Measurements from ENCODE around the gene EDC3. TPM values are rescaled to one million over a fixed set of nuclear protein-coding genes. Genes with fewer than 3 reads are reported as not detected.

Gene EDC3
- total and polyA plus RNA-seq, 2 of the 4 experiments (the other 2 are of a cell fraction) = 16.8 to 38.0 TPM

DNA sequence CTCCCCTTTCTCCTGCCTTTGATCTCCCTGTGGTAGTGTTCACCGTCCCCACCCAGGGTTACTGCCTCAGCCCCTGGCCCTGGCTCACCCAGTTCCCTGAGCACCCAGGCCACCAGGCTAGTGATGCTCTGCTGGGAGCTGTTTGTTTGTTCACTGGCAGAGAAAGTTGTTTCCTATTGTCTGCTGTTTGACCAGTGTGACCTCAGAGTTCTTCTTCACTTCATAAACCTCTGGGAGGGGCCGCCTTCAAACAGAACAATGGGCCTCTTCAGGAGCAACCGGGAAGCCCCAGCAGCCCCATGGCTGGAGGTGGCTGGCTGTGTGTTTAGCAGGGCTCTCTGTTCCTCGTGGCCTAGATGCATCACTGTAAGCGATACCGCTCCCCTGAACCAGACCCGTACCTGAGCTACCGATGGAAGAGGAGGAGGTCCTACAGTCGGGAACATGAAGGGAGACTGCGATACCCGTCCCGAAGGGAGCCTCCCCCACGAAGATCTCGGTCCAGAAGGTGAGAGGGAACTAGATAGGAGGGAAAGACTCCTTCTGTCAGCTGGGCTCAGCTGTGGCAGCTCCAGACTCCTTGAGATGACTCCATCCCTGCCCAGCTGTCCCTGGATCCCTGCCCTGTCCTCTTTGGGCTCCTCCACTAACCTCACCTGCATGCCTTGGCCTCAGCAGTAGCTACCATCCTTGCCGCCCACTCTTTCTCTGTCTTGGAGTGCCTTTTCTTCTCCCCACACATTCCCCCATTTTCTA lies 76.8 kb downstream of the EDC3 start (continued):
- no peak for TF ChIP-seq RAD21 (IDR thresholded peaks at IDR 0.05; ENCODE audit: low read length)

DNA sequence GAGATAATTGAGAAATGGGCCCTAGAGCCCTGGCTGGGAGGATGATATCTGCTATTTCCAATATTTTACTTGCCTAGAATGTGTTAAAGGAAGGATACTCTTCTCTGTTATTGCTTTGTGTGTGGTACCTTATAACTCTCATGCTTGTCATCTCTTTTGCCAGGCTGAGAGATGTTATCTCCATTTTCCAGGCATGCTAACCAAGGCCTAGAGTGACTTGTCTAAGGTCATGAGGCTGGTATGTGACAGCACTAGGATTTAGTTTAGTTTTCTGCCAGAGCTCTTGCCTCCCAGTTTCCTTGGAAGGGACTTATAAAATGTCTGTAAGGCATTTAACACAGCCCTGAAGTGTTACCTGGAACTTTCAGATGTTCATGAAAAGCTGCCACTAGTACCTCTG lies 78.8 kb downstream of the EDC3 start:
- no peaks in the 10 kb centered on the region for H3K27me3 ChIP-seq (ENCODE audit: control insufficient read depth, insufficient read depth, low read length)
- dilution Hi-C loops (cut with HindIII; ENCODE audit: low sequenced_read_pairs, unreplicated experiment) = no loop called here
- ATAC-seq (ENCODE audit: low read depth) = no peak
- no peak overlapping the region for H2AFZ ChIP-seq (replicated peaks; ENCODE audit: low read length, poor library complexity)
- POLR2A ChIA-PET (ENCODE audit: unreplicated experiment) = interaction anchor here (0.5 kb wide), 1 partner anchor 166 kb away, joined by 3 read pairs; no protein-coding TSS in a partner anchor
- no peak overlapping the region for H4K91ac ChIP-seq (ENCODE audit: insufficient read depth, low read depth, low read length)
- H3K4me1 ChIP-seq (ENCODE audit: control insufficient read depth, insufficient read depth, low read length) = peaks cover 6% of the 10 kb centered on the region
- H3K36me3 ChIP-seq (ENCODE audit: control insufficient read depth, insufficient read depth, low read length) = peaks cover 29% of the 10 kb centered on the region
- no peak overlapping the region for H4K8ac ChIP-seq (ENCODE audit: low read depth in 2 of 2, low read length in 2 of 2)
- H3K9me3 ChIP-seq (ENCODE audit: control insufficient read depth, insufficient read depth, low read length) = no peaks in the 10 kb centered on the region
- peak overlapping the region; percentile 93 for H3K4me3 ChIP-seq (ENCODE audit: insufficient read depth, low read depth, low read length)
- H3K27ac ChIP-seq (ENCODE audit: insufficient read depth, low read length) = no peak overlapping the region
- TF ChIP-seq MXI1 (IDR thresholded peaks at IDR 0.05; ENCODE audit: borderline replicate concordance, low read depth, low read length) (no peak), RFX5 (IDR thresholded peaks at IDR 0.05; ENCODE audit: low read depth, low read length) (no peak), BHLHE40 (IDR thresholded peaks at IDR 0.05; ENCODE audit: low read depth, low read length) (no peak)
- BruUV-seq (replicated peaks) = TSS peak; percentile 58
- H2AK9ac ChIP-seq (replicated peaks; ENCODE audit: low read depth, low read length, poor library complexity) = peak overlapping the region; percentile 100
- H2BK5ac ChIP-seq (ENCODE audit: low read depth, low read length, poor library complexity, severe bottlenecking) = no peak overlapping the region
- peak overlapping the region; percentile 97; the same call in 1 of the 2 replicates for H3K9ac ChIP-seq (ENCODE audit: low read depth, low read length)
- peak overlapping the region; percentile 92; the same call in 1 of the 2 replicates for H3K23ac ChIP-seq (ENCODE audit: low read depth, low read length)
- H2BK120ac ChIP-seq (ENCODE audit: low read depth, low read length) = no peak overlapping the region
- CTCF ChIA-PET = interaction anchor here (0.6 to 1.6 kb wide), 5 partner anchors 8 to 235 kb away, joined by 3 to 5 read pairs (median 3); no protein-coding TSS in a partner anchor
- H3K9me1 ChIP-seq (ENCODE audit: insufficient read depth, low read length) = 0 out of 2 replicates have a peak, but pooled peaks cover 2% of the 10 kb centered on the region
- H2BK20ac ChIP-seq (ENCODE audit: low read depth, low read length) = no peak overlapping the region
- H3K18ac ChIP-seq (ENCODE audit: low read depth, low read length) = no peak overlapping the region
- H3K14ac ChIP-seq (replicated peaks; ENCODE audit: low read depth, low read length) = no peak overlapping the region
- H4K20me1 ChIP-seq (ENCODE audit: insufficient read depth, low read length) = peaks cover 59% of the 10 kb centered on the region
- H3K79me1 ChIP-seq (ENCODE audit: low read depth in 1 of 2, low read length in 2 of 2) = peaks cover 14 to 61% of the 10 kb centered on the region in 2 experiments; a peak in 3 of 4 replicates
- peak overlapping the region; percentile 76 for H3K4me2 ChIP-seq (ENCODE audit: low read depth, low read length)
- in situ Hi-C loops (cut with MboI; ENCODE audit: low sequenced_read_pairs) = no loop called here
- H4K5ac ChIP-seq (ENCODE audit: low read depth, low read length) = no peak overlapping the region
- no peak overlapping the region for H2BK15ac ChIP-seq (ENCODE audit: low read depth, low read length)
- no peak overlapping the region for H3K56ac ChIP-seq (ENCODE audit: extremely low read depth, insufficient read depth, low read length)
- intact Hi-C loops (cut with micrococcal nuclease) = no loop called here
- no peak for DNase-seq
- no peak overlapping the region for H3K4ac ChIP-seq (ENCODE audit: low read depth, low read length)
- H2AK5ac ChIP-seq (ENCODE audit: low read depth, low read length) = no peak overlapping the region

Data from IMR-90 (cell line).